ENCODE measurements around the gene ISLR2.
A peak's percentile ranks its signal among the peaks of the same experiment; 100 is the strongest.

Gene ISLR2

GRCh38 chr15:74128785-74129585 lies 1.4 kb upstream of the ISLR2 start:
- DNase-seq (ENCODE audit: low read depth, low spot score), result peak; percentile 26

GRCh38 chr15:74129586-74130154 lies 716 bp upstream of the ISLR2 start:
- peak; percentile 46 for DNase-seq (ENCODE audit: low read depth, low spot score)

GRCh38 chr15:74130849-74131627 lies 652 bp downstream of the ISLR2 start:
- peak; percentile 4 for DNase-seq (ENCODE audit: low read depth, low spot score)

GRCh38 chr15:74131628-74132413 lies 1.4 kb downstream of the ISLR2 start:
- DNase-seq (ENCODE audit: low read depth, low spot score), result peak; percentile 8

GRCh38 chr15:74132681-74133651 lies 2.6 kb downstream of the ISLR2 start:
- peak; percentile 13 for DNase-seq (ENCODE audit: low read depth, low spot score)

- no peak for DNase-seq (ENCODE audit: low read depth, low spot score)
Measured at GRCh38 chr15:74133694-74134386, 3.5 kb downstream of the ISLR2 start.

- DNase-seq (ENCODE audit: low read depth, low spot score), result peak; percentile 35
Measured at GRCh38 chr15:74134387-74135027, 4.1 kb downstream of the ISLR2 start.

GRCh38 chr15:74135041-74135565 lies 4.7 kb downstream of the ISLR2 start:
- no peak for DNase-seq (ENCODE audit: low read depth, low spot score)

GRCh38 chr15:74136540-74136813 lies 6.1 kb downstream of the ISLR2 start:
- no peak for DNase-seq (ENCODE audit: low read depth, low spot score)

GRCh38 chr15:74136814-74137536 lies 6.6 kb downstream of the ISLR2 start:
- peak; percentile 21 for DNase-seq (ENCODE audit: low read depth, low spot score)

GRCh38 chr15:74137537-74137894 lies 7.1 kb downstream of the ISLR2 start:
- no peak for DNase-seq (ENCODE audit: low read depth, low spot score)

- no peak for DNase-seq (ENCODE audit: low read depth, low spot score)
Measured at GRCh38 chr15:74138642-74139041, 8.3 kb downstream of the ISLR2 start.

GRCh38 chr15:74141591-74141990 lies 11.2 kb downstream of the ISLR2 start:
- no peak for DNase-seq (ENCODE audit: low read depth, low spot score)

- no peak for DNase-seq (ENCODE audit: low read depth, low spot score)
Measured at GRCh38 chr15:74144153-74144775, 13.9 kb downstream of the ISLR2 start.

- no peak for DNase-seq (ENCODE audit: low read depth, low spot score)
Measured at GRCh38 chr15:74146277-74146800, 16.0 kb downstream of the ISLR2 start.

GRCh38 chr15:74147051-74147450 lies 16.7 kb downstream of the ISLR2 start:
- no peak for DNase-seq (ENCODE audit: low read depth, low spot score)

GRCh38 chr15:74155766-74156417 lies 25.5 kb downstream of the ISLR2 start:
- DNase-seq (ENCODE audit: low read depth, low spot score), result no peak

All from astrocyte of the hippocampus (primary cell).